Effector CD8-positive, alpha-beta T cell (primary cell): Measurements from ENCODE around the gene SPCS2.
A peak's percentile ranks its signal among the peaks of the same experiment; 100 is the strongest.
"Not testable (repeated sequence)": the region's sequence is repeated elsewhere in the genome, so short reads cannot be mapped to it uniquely, and the experiment has no call there.

Experiments used
- DNase-seq: peaks from one replicate; lab custom pipeline; 2025; lab: John Stamatoyannopoulos, UW

The SPCS2 gene

DNA sequence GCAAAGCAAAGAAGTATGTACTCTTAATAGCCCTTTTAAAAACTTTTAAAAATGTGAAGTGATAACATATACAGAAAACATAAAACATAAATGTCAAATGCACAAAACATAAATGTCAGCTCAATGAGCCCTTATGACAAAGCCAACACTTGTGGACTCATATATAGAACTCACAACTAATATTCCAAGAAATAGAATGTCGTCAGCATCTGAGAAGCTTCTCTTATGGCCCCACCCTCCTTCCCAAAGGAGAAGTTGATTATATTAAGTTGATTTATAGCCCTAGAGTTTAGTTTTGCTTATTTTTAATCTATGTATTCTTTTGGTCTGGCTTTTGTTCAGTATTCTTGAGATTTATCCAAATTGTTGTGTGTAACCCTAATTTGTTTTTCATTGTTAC lies 53.5 kb downstream of the SPCS2 start:
- DNase-seq, result no peak

DNA sequence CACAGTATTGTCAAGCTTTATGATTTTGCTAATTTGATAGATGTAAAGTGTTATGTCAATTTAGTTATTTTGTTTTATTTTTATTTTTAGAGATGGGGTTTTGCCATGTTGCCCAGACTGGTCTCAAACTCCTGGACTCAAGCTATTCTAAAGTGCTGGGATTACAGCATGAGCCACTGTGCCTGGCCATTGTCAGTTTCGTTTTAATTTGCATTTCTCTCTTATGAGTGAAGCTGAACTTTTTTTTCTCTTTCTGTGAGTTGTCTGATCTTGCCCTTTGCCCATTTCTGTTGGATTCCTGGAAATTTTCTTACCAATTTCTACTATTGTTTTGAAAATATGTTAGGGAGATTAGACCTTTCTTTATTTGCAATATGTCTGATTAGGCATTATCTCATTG lies 55.1 kb downstream of the SPCS2 start:
- no peak for DNase-seq

GRCh38 chr11:75011357-75011756 lies 62.3 kb downstream of the SPCS2 start:
- DNase-seq, result no peak

DNA sequence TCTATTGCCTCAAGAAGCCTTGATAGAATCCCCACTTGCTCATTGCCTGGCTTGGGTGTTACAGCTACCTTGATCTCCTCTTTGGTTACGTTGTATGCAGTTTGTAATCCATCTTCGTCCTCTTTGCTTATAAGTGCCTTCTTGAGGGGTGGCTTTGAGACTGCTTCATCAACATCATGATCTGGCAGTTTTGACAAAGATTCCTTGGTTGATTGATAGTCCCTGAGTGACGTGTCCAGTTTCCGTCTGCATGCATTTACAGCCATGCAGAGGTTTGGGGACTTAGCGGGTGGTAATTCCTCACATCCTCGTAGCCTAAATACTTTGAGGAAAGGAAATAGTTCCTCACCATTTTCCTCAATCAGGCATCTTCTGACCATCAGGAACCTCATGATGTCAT lies 62.8 kb downstream of the SPCS2 start:
- DNase-seq, result no peak

- no peak for DNase-seq
Measured at GRCh38 chr11:75013051-75013450, 64.0 kb downstream of the SPCS2 start.

- DNase-seq, result no peak
Measured at GRCh38 chr11:75014129-75014528, 65.1 kb downstream of the SPCS2 start.

GRCh38 chr11:75019200-75019599 lies 70.1 kb downstream of the SPCS2 start:
- not testable (repeated sequence) for DNase-seq

DNA sequence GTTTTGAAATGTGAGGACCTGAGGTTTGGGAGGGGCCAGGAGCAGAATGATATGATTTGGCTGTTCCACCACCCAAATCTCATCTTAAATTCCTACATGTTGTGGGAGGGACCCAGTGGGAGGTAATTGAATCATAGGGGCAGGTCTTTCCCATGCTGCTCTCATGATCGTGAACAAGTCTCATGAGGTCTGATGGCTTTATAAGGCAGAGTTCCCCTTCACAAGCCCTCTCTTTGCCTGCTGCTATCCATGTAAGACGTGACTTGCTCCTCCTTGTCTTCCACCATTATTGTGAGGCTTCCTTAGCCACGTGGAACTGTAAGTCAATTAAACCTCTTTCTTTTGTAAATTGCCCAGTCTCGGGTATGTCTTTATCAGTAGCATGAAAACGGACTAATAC lies 71.3 kb downstream of the SPCS2 start:
- DNase-seq, result not testable (repeated sequence)

- no peak for DNase-seq
Measured at GRCh38 chr11:75022296-75022695, 73.2 kb downstream of the SPCS2 start.

DNA sequence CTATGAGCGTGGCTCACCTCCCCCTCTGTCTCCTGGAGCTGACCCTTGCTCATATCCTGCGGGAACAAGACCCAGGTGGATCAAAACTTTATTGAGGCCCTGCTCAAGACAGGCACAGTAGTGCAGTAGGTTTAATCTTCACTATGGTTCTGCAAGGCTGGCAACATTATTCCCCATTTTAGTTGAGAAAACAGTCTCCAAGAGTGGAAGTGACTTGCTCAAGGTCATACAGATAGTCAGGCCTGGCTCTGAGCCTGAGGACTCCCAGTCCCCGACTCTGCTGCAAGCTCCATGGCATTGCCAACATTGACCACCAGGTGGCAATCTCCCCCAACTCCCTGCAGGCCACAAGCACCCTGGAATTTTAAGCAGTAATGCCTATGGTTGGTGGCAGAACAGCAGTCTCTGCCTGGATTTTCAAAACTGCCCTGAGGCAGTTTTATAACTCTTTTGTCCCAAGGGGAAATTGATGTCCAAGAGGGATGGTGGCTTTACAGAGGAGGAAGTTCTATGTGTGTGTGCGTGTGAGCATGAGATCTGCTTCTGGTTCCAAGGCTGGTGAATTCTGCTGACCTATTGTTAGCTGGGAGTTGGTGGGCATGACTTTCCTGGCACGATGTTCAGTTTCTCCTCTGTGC lies 73.8 kb downstream of the SPCS2 start:
- peak; percentile 53 for DNase-seq

DNA sequence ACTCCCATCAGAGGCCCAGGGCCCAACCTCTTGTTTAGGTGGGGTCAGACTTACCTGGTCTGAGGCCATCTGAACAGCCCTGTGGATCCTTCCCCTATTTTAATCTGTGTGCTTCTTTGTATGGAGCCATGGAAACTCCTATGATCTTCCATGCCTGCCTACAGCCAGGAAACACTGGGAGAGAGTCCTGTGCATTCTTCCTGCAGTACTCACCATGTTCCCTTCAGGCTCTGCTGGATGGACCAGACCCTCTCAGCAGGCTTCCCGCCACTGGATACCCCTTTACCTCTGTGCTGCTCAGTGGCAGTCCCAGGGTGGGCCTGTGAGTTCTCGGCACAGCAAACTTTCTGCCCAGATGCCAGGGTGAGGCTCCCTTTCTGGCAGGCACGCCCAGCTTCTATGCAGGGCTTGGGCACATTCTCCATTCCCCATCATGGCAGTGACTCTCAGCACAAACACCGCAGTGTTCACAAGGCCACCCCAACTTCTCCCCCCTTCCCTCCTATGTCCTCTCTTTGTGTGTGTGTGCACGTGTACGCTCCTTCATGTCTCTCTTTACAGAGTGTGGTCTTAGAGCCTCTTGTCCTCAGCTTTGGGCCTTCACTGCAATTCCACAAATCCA lies 74.5 kb downstream of the SPCS2 start:
- DNase-seq, result no peak

GRCh38 chr11:75024068-75024449 lies 75.0 kb downstream of the SPCS2 start:
- no peak for DNase-seq

GRCh38 chr11:75024764-75025211 lies 75.7 kb downstream of the SPCS2 start:
- DNase-seq, result no peak

- no peak for DNase-seq
Measured at GRCh38 chr11:75025561-75025960, 76.5 kb downstream of the SPCS2 start.

GRCh38 chr11:75028321-75028720 lies 79.3 kb downstream of the SPCS2 start:
- DNase-seq, result no peak
